T-helper 2 cell treated with Interferon-gamma antibody and Interleukin-4, amounts not matched to agents 100 ng/mL and 5 ng/mL, for 36 hours (primary cell): Measurements from ENCODE around the gene EVA1A. TPM values are rescaled to one million over a fixed set of nuclear protein-coding genes. Genes with fewer than 3 reads are reported as not detected.
"Not testable (repeated sequence)": the region's sequence is repeated elsewhere in the genome, so short reads cannot be mapped to it uniquely, and the experiment has no call there.

Source experiments
- intact Hi-C: fragments of 100-400 bp; cut with micrococcal nuclease; formaldehyde crosslinking; loops from one replicate; pipeline ENCODE4 v1.15.1; 2023
- total RNA-seq: library from RNA; stranded (reverse); gene quantifications from 2 replicates; pipeline ENCODE4 v1.2.3, GENCODE V29; 2022

The EVA1A gene
- total RNA-seq, 1 donor from 2014 or later: not detected

GRCh38 chr2:75488157-75488556, 72.6 kb downstream of the EVA1A start:
- intact Hi-C loops: no loop called here

GRCh38 chr2:75486735-75487134, 74.0 kb downstream of the EVA1A start:
- intact Hi-C loops: not testable (repeated sequence)

GRCh38 chr2:75484840-75485239, 75.9 kb downstream of the EVA1A start:
- intact Hi-C loops: no loop called here

GRCh38 chr2:75483878-75484277, 76.9 kb downstream of the EVA1A start:
- intact Hi-C loops: no loop called here

GRCh38 chr2:75482398-75482797, 78.3 kb downstream of the EVA1A start:
- intact Hi-C loops: no loop called here

GRCh38 chr2:75480971-75481836, 79.5 kb downstream of the EVA1A start:
- intact Hi-C loops: no loop called here

GRCh38 chr2:75477696-75478095, 83.0 kb downstream of the EVA1A start:
- intact Hi-C loops: not testable (repeated sequence)

GRCh38 chr2:75476761-75477160, 84.0 kb downstream of the EVA1A start:
- intact Hi-C loops: no loop called here

GRCh38 chr2:75475976-75476375, 84.8 kb downstream of the EVA1A start:
- intact Hi-C loops: no loop called here

- intact Hi-C loops: no loop called here
Observed at GRCh38 chr2:75475049-75475448, 85.7 kb downstream of the EVA1A start.

GRCh38 chr2:75474115-75474514, 86.6 kb downstream of the EVA1A start:
- intact Hi-C loops: no loop called here

- intact Hi-C loops: no loop called here
Observed at GRCh38 chr2:75466708-75467311, 93.9 kb downstream of the EVA1A start.

- intact Hi-C loops: no loop called here
Observed at GRCh38 chr2:75465317-75465984, 95.3 kb downstream of the EVA1A start.

- intact Hi-C loops: loop anchor here (1.0 kb wide), 2 partner anchors 145 to 162 kb away; no protein-coding TSS in a partner anchor
Observed at GRCh38 chr2:75464348-75464946, 96.3 kb downstream of the EVA1A start.

GRCh38 chr2:75462721-75463120, 98.0 kb downstream of the EVA1A start:
- intact Hi-C loops: no loop called here

- intact Hi-C loops: no loop called here
Observed at GRCh38 chr2:75462206-75462605, 98.5 kb downstream of the EVA1A start.

GRCh38 chr2:75460630-75461029, 100.1 kb downstream of the EVA1A start:
- intact Hi-C loops: no loop called here

- intact Hi-C loops: no loop called here
Observed at GRCh38 chr2:75459565-75460310, 101.0 kb downstream of the EVA1A start.

- intact Hi-C loops: no loop called here
Observed at GRCh38 chr2:75458201-75458600, 102.5 kb downstream of the EVA1A start.

GRCh38 chr2:75456825-75457224, 103.9 kb downstream of the EVA1A start:
- intact Hi-C loops: no loop called here

- intact Hi-C loops: no loop called here
Observed at GRCh38 chr2:75456111-75456510, 104.6 kb downstream of the EVA1A start.
